PC-9 (cell line): ENCODE results near the gene CCDC9B. TPM values are rescaled to one million over a fixed set of nuclear protein-coding genes. Genes with fewer than 3 reads are reported as not detected.

Experiments used
- BruUV-seq: library from RNA; stranded (reverse); fragments of 400-500 nt; replicated peaks from 2 replicates; lab custom pipeline; 2021; lab: Mats Ljungman, UMichigan
- CTCF ChIA-PET: fragments of 300-600 bp; sonication (Branson Sonifier 250); formaldehyde crosslinking; loops from one replicate; lab custom pipeline; 2022; ENCODE audit warnings: antibody characterized with exemption; lab: Charles Lee
- POLR2A ChIA-PET: fragments of 300-600 bp; sonication (Branson Sonifier 250); formaldehyde crosslinking; loops from one replicate; lab custom pipeline; 2022; ENCODE audit warnings: antibody characterized with exemption; ENCODE audit not compliant: unreplicated experiment; lab: Charles Lee
- DNase-seq, 2 experiments: peaks; one replicate each; pipeline versions ENCODE4 v3.0.0 to v3.0.0-alpha.2; 2015 to 2022; ENCODE audit warnings: mixed read lengths in 1 of 2
- H2AFZ ChIP-seq: fragments of 200-600 bp; sonication (generic); 2 replicates; pipeline ENCODE4 v1.8.1; 2017; ENCODE audit warnings: antibody characterized with exemption
- H3F3A ChIP-seq: fragments of 200-600 bp; sonication (generic); 2 replicates; pipeline ENCODE4 v1.8.1; 2017; ENCODE audit warnings: antibody characterized with exemption, mild to moderate bottlenecking, low read depth; ENCODE audit not compliant: insufficient read depth
- H3K27ac ChIP-seq: fragments of 200-600 bp; sonication (generic); 2 replicates; pipeline ENCODE4 v1.6.1; 2016; ENCODE audit warnings: mixed run types
- H3K27me3 ChIP-seq: fragments of 200-600 bp; sonication (generic); 2 replicates; pipeline ENCODE4 v1.6.1; 2016; ENCODE audit warnings: low read depth, mixed run types; ENCODE audit not compliant: insufficient read depth
- H3K36me3 ChIP-seq: fragments of 200-600 bp; sonication (generic); 2 replicates; pipeline ENCODE4 v1.6.1; 2016; ENCODE audit warnings: low read depth, mixed run types
- H3K4me1 ChIP-seq: fragments of 200-600 bp; sonication (generic); replicated peaks from 2 replicates; pipeline ENCODE4 v1.6.1; 2016; ENCODE audit warnings: mixed run types; ENCODE audit not compliant: insufficient read depth
- H3K4me2 ChIP-seq: fragments of 200-600 bp; sonication (generic); 2 replicates; pipeline ENCODE4 v1.6.1; 2017; ENCODE audit warnings: mixed run types
- H3K4me3 ChIP-seq: fragments of 200-600 bp; sonication (generic); 2 replicates; pipeline ENCODE4 v1.6.1; 2016; ENCODE audit warnings: mixed run types
- H3K79me2 ChIP-seq: fragments of 200-600 bp; sonication (generic); 2 replicates; pipeline ENCODE4 v1.6.1; 2017; ENCODE audit warnings: low read depth, mixed run types
- H3K9me2 ChIP-seq: fragments of 200-600 bp; sonication (generic); 2 replicates; pipeline ENCODE4 v1.8.1; 2017; ENCODE audit warnings: mild to moderate bottlenecking; ENCODE audit not compliant: insufficient read depth
- H3K9me3 ChIP-seq: fragments of 200-600 bp; sonication (generic); 2 replicates; pipeline ENCODE4 v1.8.1; 2016; ENCODE audit warnings: low read depth; ENCODE audit not compliant: insufficient read depth
- H4K20me1 ChIP-seq: fragments of 200-600 bp; sonication (generic); 2 replicates; pipeline ENCODE4 v1.8.1; 2017; ENCODE audit not compliant: insufficient read depth
- EZH2 ChIP-seq: fragments of 200-600 bp; sonication (generic); IDR thresholded peaks from 2 replicates; pipeline ENCODE4 v1.8.0; 2017; ENCODE audit warnings: antibody characterized with exemption, low read depth
- intact Hi-C: fragments of 100-400 bp; cut with micrococcal nuclease; formaldehyde crosslinking; loops from one replicate; pipeline ENCODE4 v1.10.0; 2022; ENCODE audit not compliant: unreplicated experiment
- total RNA-seq: library from RNA; stranded (reverse); gene quantifications from 2 replicates; pipeline ENCODE4 v1.2.3, GENCODE V29; 2021
- TF ChIP-seq, protein P1 (sequence below): fragments of 200-600 bp; sonication (generic); conservative IDR thresholded peaks from 2 replicates; pipeline ENCODE4 v1.6.1; 2017; ENCODE audit warnings: mixed run types, antibody characterized with exemption, mild to moderate bottlenecking, moderate library complexity

Gene CCDC9B
- total RNA-seq, 1 experiment from 2014 or later = 141 TPM

DNA sequence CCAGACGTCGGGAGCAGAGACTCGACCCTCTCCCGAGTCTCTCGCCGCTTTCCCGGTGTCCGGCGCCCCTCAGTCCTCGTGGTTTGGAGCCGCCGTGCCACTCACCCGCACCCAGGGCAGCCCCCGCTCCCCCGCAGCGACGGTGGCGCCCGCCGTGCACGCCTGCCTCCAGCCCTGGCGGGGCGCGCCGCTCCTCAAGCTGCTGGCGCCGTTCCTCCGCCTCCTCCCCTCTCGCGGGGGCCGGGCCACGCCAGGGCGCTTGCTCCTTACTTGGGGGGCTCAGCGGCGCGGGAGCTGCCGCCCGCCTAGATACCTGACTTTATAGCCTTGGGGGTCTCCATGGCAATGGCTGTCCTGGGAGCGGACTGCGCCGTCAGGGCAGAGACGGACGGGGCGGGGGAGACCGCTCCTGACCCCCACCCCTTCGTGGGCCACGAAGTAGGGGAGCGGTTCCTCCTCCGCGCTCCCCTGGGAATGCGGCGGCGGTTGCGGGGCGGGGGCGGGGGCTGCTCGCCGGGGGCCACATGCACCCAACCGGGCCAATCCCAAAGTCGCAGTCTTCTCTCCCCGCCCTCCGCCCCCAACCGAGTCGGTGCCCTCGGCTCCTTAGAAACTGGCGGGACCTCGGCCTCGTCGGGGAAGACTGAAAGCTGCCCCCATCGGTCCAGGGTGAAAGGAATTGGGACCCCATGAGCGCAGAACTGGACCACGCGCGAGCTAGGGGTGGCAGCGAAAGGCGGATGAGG, 57.7 kb downstream of the CCDC9B start, which contains the start of gene ANKRD63:
ANKRD63 (minus strand) TSS at position 196 of the 746 bp plus-strand sequence. CDS start 478 bp downstream, outside the sequence.
- no peaks in the 10 kb centered on the region for H3K9me2 ChIP-seq
- intact Hi-C loops = loop anchor here (5.0 kb wide), 1 partner anchor 39 kb away; the partner anchor contains the start of gene INAFM2
- peak within 1 kb of the TSS; percentile 62 for H3K4me3 ChIP-seq
- DNase-seq = no peak
- H3K4me1 ChIP-seq = no peaks in the 10 kb centered on the region
- H3K27me3 ChIP-seq = no peaks in the 10 kb centered on the region
- POLR2A ChIA-PET = no interaction called here
- CTCF ChIA-PET = interaction anchor here (0.7 kb wide), 1 partner anchor 86 kb away, joined by 14 read pairs; no protein-coding TSS in a partner anchor
- TF ChIP-seq, protein P1, sequence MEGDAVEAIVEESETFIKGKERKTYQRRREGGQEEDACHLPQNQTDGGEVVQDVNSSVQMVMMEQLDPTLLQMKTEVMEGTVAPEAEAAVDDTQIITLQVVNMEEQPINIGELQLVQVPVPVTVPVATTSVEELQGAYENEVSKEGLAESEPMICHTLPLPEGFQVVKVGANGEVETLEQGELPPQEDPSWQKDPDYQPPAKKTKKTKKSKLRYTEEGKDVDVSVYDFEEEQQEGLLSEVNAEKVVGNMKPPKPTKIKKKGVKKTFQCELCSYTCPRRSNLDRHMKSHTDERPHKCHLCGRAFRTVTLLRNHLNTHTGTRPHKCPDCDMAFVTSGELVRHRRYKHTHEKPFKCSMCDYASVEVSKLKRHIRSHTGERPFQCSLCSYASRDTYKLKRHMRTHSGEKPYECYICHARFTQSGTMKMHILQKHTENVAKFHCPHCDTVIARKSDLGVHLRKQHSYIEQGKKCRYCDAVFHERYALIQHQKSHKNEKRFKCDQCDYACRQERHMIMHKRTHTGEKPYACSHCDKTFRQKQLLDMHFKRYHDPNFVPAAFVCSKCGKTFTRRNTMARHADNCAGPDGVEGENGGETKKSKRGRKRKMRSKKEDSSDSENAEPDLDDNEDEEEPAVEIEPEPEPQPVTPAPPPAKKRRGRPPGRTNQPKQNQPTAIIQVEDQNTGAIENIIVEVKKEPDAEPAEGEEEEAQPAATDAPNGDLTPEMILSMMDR = no peak
- no peak for TF ChIP-seq EZH2
- H3F3A ChIP-seq = no peaks in the 10 kb centered on the region
- no peaks in the 10 kb centered on the region for H3K79me2 ChIP-seq
- peak within 1 kb of the TSS; percentile 86 for H3K4me2 ChIP-seq
- H4K20me1 ChIP-seq = no peaks in the 10 kb centered on the region
- H3K27ac ChIP-seq = no peak within 1 kb of the TSS
- H3K9me3 ChIP-seq = no peaks in the 10 kb centered on the region
- no TSS peak for BruUV-seq
- H3K36me3 ChIP-seq = no peaks in the 10 kb centered on the region
- peak within 1 kb of the TSS; percentile 77 for H2AFZ ChIP-seq

DNA sequence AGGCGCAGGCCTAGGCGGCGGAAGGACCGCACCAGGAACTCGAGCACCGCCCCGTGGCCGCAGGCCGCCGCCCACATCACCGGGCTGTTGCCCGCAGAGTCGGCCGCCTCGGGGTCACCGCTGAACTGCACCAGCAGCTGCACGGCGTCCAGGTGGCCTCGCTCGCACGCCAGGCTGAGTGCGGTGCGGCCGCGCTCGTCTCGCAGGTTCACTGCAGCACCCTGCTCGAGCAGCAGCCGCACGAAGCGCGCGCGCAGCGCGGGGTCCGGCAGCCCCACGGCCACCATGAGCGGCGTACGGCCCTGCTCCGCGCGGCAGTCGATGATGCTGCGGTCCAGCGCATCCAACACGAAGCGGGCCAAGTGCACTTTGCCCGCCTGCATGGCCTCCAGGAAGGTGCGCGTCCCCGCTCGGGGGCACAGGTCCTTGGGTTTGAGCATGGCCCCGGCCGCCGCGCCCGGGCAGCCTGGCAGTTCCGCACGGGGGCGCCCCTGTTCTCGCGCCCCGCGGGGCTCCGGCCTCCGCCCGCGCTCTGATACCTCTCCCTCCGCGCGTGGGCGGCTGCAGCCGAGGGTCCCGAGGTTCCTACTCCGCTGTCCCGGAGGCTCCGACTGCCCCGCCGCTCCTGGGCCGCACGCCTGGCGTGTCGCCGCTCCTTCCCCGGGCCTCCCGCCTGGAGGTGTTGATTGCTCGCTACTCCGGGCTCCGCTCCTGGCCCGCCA, 58.4 kb downstream of the CCDC9B start:
- H4K20me1 ChIP-seq = no peaks in the 10 kb centered on the region
- H3K9me3 ChIP-seq = no peaks in the 10 kb centered on the region
- DNase-seq = peak in 1 of 2 experiments; percentile 54
- intact Hi-C loops = loop anchor here (5.0 kb wide), 1 partner anchor 40 kb away; the partner anchor contains the start of gene INAFM2
- TF ChIP-seq EZH2 = no peak
- TF ChIP-seq, protein P1 = no peak; the same call in 1 of the 2 replicates
- no peaks in the 10 kb centered on the region for H3K9me2 ChIP-seq
- no peaks in the 10 kb centered on the region for H3K4me1 ChIP-seq
- POLR2A ChIA-PET = no interaction called here
- BruUV-seq = no TSS peak
- no peaks in the 10 kb centered on the region for H3K27me3 ChIP-seq
- H3K36me3 ChIP-seq = no peaks in the 10 kb centered on the region
- H3K27ac ChIP-seq = no peak overlapping the region
- H3K4me2 ChIP-seq = peak overlapping the region; percentile 86
- H3F3A ChIP-seq = no peaks in the 10 kb centered on the region
- H3K4me3 ChIP-seq = peak overlapping the region; percentile 62
- H3K79me2 ChIP-seq = no peaks in the 10 kb centered on the region
- CTCF ChIA-PET = no interaction called here
- peak overlapping the region; percentile 77 for H2AFZ ChIP-seq

DNA sequence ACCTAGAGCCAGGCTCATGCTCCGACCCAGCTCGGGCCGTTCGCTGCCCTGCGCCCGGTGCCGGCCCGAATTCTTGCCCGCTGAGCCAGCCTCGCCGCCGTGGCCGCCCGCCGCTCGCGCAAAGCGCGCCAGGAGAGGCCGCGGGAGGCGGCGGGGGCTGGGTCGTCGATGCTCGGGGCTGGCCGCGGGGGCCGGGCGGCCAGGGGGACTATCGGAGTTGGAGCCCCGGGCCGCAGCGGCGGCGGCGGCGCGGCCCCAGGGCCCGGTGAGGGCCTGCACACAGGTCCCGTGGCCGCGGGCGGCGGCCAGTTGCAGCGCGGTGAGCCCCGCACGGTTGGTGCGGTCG, 59.0 kb downstream of the CCDC9B start:
- ChIA-PET CTCF (no interaction called here), POLR2A (no interaction called here)
- Histone ChIP-seq H2AFZ (no peak overlapping the region), H3K9me2 (no peaks in the 10 kb centered on the region), H3K36me3 (no peaks in the 10 kb centered on the region), H3K4me1 (no peaks in the 10 kb centered on the region), H3K79me2 (no peaks in the 10 kb centered on the region), H3F3A (no peaks in the 10 kb centered on the region), H3K27me3 (no peaks in the 10 kb centered on the region), H4K20me1 (no peaks in the 10 kb centered on the region), H3K27ac (no peak overlapping the region), H3K4me2 (peak overlapping the region; percentile 86), H3K9me3 (no peaks in the 10 kb centered on the region), H3K4me3 (no peak overlapping the region)
- intact Hi-C loops = loop anchor here (5.0 kb wide), 1 partner anchor 41 kb away; the partner anchor contains the start of gene INAFM2
- DNase-seq = no peak
- BruUV-seq = no TSS peak
- TF ChIP-seq, protein P1 = no peak
- no peak for TF ChIP-seq EZH2

Other genes starting within 250 kb of the CCDC9B start
- 8.2 and 11.0 TPM in 2 replicates for gene BMF, start 232.1 kb downstream of the CCDC9B start, total RNA-seq
- gene BUB1B, start 179.9 kb downstream of the CCDC9B start, total RNA-seq = 74.3 and 75.3 TPM in 2 replicates
- gene PAK6, start 101.9 kb downstream of the CCDC9B start, total RNA-seq = 10.7 and 11.7 TPM in 2 replicates
- not detected in 2 replicates for gene ANKRD63, start 57.9 kb downstream of the CCDC9B start, total RNA-seq
- gene PLCB2, start 33.0 kb downstream of the CCDC9B start, total RNA-seq = 0.92 and 1.6 TPM in 2 replicates
- 2.4 and 3.1 TPM in 2 replicates for gene INAFM2, start 17.2 kb downstream of the CCDC9B start, total RNA-seq
- gene PHGR1, start 10.1 kb upstream of the CCDC9B start, total RNA-seq = not detected in 2 replicates
- gene DISP2, start 17.3 kb upstream of the CCDC9B start, total RNA-seq = 0.35 and 0.63 TPM in 2 replicates
- gene KNSTRN, start 41.8 kb upstream of the CCDC9B start, total RNA-seq = 85.2 and 95.6 TPM in 2 replicates
- gene IVD, start 64.9 kb upstream of the CCDC9B start, total RNA-seq = 82.5 and 83.7 TPM in 2 replicates
- gene BAHD1, start 100.0 kb upstream of the CCDC9B start, total RNA-seq = 17.3 and 19.1 TPM in 2 replicates
- 30.6 and 34.3 TPM in 2 replicates for gene CHST14, start 130.0 kb upstream of the CCDC9B start, total RNA-seq
- 19.5 and 22.2 TPM in 2 replicates for gene CCDC32, start 224.1 kb upstream of the CCDC9B start, total RNA-seq
- 14.0 and 17.1 TPM in 2 replicates for gene RPUSD2, start 228.4 kb upstream of the CCDC9B start, total RNA-seq